GM12873 (cell line): ENCODE data around the gene TMC7.

Experiments
- TF ChIP-seq, protein P1 (sequence below): IDR thresholded peaks from 2 replicates; pipeline ENCODE4 v1.5.1; 2012; ENCODE audit warnings: low read depth, mild to moderate bottlenecking, moderate library complexity, low read length, control low read depth; ENCODE audit not compliant: insufficient read depth; ENCODE audit errors: missing control alignments

The TMC7 gene

DNA sequence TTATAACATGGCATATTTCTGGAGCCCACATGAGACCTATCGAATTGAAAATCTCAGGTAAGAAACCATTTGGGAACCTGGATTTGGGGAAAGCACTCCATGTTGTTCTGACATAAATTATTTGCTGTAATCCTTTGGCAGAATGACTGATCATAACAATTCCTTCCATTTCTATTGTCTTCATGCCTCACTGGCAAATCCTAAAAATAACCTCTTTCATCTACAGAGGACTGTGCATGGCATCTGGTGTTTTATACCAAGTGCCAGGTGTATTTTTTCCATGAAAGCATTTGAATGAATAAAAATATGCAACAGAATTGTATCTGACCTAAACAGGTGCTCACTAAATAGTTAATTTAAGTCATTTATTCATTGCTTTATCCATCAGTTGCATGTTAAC, 50.0 kb downstream of the TMC7 start:
- TF ChIP-seq, protein P1, sequence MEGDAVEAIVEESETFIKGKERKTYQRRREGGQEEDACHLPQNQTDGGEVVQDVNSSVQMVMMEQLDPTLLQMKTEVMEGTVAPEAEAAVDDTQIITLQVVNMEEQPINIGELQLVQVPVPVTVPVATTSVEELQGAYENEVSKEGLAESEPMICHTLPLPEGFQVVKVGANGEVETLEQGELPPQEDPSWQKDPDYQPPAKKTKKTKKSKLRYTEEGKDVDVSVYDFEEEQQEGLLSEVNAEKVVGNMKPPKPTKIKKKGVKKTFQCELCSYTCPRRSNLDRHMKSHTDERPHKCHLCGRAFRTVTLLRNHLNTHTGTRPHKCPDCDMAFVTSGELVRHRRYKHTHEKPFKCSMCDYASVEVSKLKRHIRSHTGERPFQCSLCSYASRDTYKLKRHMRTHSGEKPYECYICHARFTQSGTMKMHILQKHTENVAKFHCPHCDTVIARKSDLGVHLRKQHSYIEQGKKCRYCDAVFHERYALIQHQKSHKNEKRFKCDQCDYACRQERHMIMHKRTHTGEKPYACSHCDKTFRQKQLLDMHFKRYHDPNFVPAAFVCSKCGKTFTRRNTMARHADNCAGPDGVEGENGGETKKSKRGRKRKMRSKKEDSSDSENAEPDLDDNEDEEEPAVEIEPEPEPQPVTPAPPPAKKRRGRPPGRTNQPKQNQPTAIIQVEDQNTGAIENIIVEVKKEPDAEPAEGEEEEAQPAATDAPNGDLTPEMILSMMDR, result no peak

DNA sequence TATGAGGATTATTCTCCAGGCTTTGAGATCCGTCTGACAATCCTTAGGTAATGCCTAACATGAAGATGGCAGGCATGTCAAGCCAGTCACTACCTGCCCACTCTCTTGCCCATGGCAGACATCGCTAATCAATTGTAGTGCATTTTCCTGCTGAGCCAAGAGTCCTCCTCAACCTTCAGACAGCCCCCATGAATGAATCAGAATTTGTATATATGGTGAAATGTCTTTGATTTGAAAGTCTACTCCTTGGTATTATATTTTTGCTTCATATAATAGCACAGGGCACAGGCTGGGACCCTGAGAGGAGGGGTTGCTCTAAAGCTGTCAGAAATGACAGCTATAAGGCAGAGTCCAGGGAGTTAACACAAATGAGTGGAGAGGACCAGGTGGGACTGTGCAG, 56.7 kb downstream of the TMC7 start:
- TF ChIP-seq, protein P1, result no peak

DNA sequence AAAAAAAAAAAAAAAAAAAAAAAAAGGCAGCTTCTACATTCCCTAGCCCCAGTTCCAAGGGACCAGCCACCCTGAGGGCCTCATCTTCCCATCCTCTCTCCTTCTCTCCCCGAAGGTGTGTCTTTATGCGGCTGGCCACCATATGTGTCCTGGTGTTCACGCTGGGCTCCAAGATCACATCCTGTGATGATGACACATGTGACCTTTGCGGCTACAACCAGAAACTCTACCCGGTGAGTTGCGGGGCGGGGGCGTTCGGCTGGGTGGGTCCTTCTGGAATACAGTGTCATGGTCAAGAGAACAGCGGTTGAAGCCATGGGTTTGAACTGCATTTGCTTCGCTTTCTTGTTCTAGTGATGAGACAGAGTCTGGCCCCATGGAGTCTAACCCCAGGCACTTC, 61.0 kb downstream of the TMC7 start:
- TF ChIP-seq, protein P1, result no peak

DNA sequence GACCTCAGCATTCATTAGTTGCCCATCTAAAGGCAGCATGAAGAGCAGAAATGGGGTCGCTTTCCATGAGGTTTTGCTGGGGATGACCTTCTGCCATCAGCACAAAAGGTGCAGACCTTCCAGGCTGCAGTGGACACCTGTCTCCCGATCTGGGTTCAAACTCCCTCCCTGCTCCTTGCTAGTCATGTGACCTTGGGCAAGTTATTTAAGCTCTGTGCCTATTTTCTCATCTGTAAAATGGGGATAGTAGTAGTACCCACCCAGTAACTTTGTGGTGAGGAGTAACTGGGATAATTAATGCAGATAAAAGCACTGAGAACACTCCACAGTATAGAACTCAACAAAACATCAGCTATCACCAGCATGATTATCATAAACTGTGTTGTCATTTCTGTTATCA, 62.3 kb downstream of the TMC7 start:
- TF ChIP-seq, protein P1, result no peak

DNA sequence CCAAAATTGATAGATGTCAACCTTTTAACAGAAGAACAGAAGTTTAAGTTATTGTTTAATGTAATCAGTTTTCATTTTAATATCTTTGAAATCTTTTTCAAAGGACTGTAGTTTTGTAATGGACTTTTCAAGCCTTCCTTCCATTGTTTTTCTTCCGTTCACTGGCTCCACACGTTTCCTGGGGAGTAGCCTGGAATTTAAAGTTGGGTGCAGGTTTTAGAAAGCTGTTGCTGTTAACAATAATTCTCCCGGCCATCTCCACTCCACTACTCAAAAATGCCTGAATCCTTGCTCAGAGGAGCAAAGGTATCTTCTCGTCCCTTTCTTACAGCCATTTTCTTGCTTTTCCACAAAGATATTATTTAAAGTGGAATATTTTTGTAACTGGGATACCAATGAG, 79.0 kb downstream of the TMC7 start:
- TF ChIP-seq, protein P1, result no peak

DNA sequence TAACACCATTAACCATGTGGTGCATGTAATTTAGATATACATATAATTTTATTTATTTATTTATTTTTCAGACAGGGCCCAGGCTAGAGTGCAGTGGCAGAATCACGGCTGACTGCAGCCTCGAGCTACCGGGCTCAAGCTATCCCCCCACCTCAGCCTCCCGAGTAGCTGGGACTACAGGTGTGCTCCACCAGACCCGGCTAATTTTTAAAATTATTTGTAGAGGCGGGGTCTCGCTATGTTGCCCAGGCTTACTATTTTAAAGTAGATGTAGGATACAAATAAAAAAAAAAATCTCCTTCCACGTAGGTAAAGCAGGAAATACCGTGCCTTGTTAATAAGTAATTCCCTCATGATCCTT, 83.2 kb downstream of the TMC7 start:
- TF ChIP-seq, protein P1, result no peak

DNA sequence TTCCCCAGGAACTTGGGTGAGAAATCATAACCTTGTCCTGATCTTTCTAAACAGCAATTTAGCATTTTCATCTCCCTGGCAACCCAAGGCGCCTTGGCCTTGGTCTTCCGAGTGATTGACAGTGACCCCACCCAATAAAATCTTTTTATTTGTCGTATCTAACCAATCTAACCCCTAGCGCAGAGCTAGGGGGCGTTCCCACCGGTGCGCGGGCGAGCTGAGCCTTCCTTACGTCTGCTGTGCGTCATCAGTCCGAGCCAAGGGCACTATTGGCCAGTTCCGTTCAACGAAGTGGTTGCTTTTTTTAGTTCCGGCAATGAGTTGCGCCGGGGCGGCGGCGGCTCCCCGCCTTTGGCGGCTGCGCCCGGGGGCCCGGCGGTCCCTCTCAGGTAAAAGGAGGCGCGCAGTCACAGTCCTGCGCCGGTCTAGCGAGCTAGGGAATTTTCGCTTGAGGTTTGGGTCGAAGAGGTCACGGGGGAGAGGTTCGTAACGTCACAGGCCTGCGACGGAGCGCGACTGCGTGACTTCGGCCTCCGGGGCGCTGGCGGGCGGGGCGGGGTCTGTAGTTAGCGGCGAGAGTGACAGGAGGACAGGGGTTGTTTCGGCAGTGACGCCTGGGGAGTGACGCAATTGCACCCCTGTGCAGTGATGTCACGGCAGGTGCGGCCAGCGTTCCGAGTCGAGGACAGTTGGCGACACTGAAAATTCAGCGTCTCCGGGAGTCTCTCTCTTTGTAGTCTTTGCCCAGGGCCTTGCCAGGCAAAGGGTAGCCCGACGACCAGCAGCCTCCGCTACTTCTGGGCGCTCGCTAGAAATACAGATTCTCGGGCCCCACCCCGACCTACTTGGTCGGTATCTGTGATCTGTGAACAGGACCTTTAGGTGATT, 83.9 kb downstream of the TMC7 start, which contains the start of gene COQ7:
COQ7 (plus strand) TSS at position 266 of the 888 bp plus-strand sequence; CDS start at position 317, 51 bp downstream.
- TF ChIP-seq, protein P1, result no peak
